Measurements from ENCODE around the gene FAXDC2. TPM values are rescaled to one million over a fixed set of nuclear protein-coding genes. Genes with fewer than 3 reads are reported as not detected.

FAXDC2 gene
- total and polyA plus RNA-seq, 2 of the 13 experiments (the other 11 are each of a cell fraction or from before 2014, with no cell fraction given): 4.7 to 58.8 TPM

DNA sequence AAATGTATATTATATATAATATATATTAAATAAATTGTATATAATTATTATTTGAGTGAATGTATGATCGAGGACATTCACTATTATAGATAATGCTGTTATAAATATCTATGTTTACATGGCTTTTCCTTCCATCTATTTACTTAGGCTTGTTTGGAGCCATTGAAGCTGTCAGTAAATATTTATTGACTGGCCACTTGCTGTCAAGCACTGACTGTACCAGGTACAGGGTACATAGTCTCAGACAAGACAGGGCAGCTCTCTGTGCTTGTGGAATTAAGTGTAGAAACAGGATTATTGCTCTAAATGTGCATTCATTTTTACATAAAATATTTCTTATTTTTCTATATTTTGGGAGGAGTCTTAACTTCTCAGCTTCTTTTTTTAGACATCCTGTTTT lies 16.4 kb downstream of the FAXDC2 start (continued):
- TF ChIP-seq CEBPG (CRISPR knock-in tag; IDR thresholded peaks at IDR 0.05) (0 out of 2 replicates have a peak, but pooled peaks have one; percentile 26), SMAD1 (CRISPR knock-in tag; IDR thresholded peaks at IDR 0.05; ENCODE audit: borderline replicate concordance, low read depth) (no peak), PPARG (CRISPR knock-in tag; conservative IDR thresholded peaks at IDR 0.05) (peak; percentile 35; the same call in 1 of the 2 replicates), LCORL (IDR thresholded peaks at IDR 0.05) (no peak), LCORL (CRISPR knock-in tag; IDR thresholded peaks at IDR 0.05) (peak; percentile 45; the same call in 1 of the 2 replicates), GATAD2A (CRISPR knock-in tag; IDR thresholded peaks at IDR 0.05) (peak; percentile 88), ZNF34 (CRISPR knock-in tag; IDR thresholded peaks at IDR 0.05; ENCODE audit: borderline replicate concordance) (no peak), NFYC (CRISPR knock-in tag; IDR thresholded peaks at IDR 0.05) (no peak), FOXP1 (IDR thresholded peaks at IDR 0.05) (peak; percentile 62; the same call in 1 of the 2 replicates), FOXP1 (CRISPR knock-in tag; IDR thresholded peaks at IDR 0.05) (peak; percentile 97), PRMT3 (CRISPR knock-in tag; IDR thresholded peaks at IDR 0.05; ENCODE audit: borderline replicate concordance, low read depth) (no peak), ETV5 (CRISPR knock-in tag; IDR thresholded peaks at IDR 0.05; ENCODE audit: borderline replicate concordance) (peak; percentile 48; the same call in 1 of the 2 replicates), TEAD3 (CRISPR knock-in tag; optimal IDR thresholded peaks at IDR 0.05; ENCODE audit: borderline replicate concordance) (peak; percentile 53), RFX5 (IDR thresholded peaks at IDR 0.05; ENCODE audit: low read depth, low read length) (no peak), ZNF616 (CRISPR knock-in tag; IDR thresholded peaks at IDR 0.05; ENCODE audit: low read depth) (no peak), ZNF124 (CRISPR knock-in tag; IDR thresholded peaks at IDR 0.05) (no peak), ZMYM3 (CRISPR knock-in tag; IDR thresholded peaks at IDR 0.05) (no peak), PLRG1 (conservative IDR thresholded peaks at IDR 0.05) (no peak), NFRKB (IDR thresholded peaks at IDR 0.05) (no peak), HDAC1 (CRISPR knock-in tag; IDR thresholded peaks at IDR 0.05) (no peak)
- TF ChIP-seq, protein P1, sequence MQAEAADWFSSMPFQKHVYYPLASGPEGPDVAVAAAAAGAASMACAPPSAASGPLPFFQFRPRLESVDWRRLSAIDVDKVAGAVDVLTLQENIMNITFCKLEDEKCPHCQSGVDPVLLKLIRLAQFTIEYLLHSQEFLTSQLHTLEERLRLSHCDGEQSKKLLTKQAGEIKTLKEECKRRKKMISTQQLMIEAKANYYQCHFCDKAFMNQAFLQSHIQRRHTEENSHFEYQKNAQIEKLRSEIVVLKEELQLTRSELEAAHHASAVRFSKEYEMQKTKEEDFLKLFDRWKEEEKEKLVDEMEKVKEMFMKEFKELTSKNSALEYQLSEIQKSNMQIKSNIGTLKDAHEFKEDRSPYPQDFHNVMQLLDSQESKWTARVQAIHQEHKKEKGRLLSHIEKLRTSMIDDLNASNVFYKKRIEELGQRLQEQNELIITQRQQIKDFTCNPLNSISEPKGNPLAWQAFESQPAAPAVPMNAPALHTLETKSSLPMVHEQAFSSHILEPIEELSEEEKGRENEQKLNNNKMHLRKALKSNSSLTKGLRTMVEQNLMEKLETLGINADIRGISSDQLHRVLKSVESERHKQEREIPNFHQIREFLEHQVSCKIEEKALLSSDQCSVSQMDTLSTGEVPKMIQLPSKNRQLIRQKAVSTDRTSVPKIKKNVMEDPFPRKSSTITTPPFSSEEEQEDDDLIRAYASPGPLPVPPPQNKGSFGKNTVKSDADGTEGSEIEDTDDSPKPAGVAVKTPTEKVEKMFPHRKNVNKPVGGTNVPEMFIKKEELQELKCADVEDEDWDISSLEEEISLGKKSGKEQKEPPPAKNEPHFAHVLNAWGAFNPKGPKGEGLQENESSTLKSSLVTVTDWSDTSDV (CRISPR knock-in tag; IDR thresholded peaks at IDR 0.05): no peak
- TF ChIP-seq, protein P2, sequence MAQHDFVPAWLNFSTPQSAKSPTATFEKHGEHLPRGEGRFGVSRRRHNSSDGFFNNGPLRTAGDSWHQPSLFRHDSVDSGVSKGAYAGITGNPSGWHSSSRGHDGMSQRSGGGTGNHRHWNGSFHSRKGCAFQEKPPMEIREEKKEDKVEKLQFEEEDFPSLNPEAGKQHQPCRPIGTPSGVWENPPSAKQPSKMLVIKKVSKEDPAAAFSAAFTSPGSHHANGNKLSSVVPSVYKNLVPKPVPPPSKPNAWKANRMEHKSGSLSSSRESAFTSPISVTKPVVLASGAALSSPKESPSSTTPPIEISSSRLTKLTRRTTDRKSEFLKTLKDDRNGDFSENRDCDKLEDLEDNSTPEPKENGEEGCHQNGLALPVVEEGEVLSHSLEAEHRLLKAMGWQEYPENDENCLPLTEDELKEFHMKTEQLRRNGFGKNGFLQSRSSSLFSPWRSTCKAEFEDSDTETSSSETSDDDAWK (CRISPR knock-in tag; IDR thresholded peaks at IDR 0.05): no peak
- TF ChIP-seq, protein P3, sequence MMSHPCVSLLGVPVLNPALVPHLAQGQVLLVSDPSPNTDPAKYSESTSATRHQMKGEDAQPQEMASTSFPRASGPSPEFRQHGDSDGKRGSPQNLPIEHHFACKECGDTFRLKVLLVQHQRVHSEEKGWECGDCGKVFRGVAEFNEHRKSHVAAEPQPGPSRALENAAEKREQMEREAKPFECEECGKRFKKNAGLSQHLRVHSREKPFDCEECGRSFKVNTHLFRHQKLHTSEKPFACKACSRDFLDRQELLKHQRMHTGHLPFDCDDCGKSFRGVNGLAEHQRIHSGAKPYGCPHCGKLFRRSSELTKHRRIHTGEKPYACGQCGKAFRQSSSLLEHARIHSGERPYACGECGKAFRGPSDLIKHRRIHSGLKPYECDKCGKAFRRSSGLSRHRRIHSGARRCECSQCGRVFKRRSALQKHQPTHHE (CRISPR knock-in tag; IDR thresholded peaks at IDR 0.05; ENCODE audit: borderline replicate concordance): no peak
- TF ChIP-seq, protein P4, sequence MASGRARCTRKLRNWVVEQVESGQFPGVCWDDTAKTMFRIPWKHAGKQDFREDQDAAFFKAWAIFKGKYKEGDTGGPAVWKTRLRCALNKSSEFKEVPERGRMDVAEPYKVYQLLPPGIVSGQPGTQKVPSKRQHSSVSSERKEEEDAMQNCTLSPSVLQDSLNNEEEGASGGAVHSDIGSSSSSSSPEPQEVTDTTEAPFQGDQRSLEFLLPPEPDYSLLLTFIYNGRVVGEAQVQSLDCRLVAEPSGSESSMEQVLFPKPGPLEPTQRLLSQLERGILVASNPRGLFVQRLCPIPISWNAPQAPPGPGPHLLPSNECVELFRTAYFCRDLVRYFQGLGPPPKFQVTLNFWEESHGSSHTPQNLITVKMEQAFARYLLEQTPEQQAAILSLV (CRISPR knock-in tag; IDR thresholded peaks at IDR 0.05; ENCODE audit: borderline replicate concordance): no peak
- TF ChIP-seq, protein P5, sequence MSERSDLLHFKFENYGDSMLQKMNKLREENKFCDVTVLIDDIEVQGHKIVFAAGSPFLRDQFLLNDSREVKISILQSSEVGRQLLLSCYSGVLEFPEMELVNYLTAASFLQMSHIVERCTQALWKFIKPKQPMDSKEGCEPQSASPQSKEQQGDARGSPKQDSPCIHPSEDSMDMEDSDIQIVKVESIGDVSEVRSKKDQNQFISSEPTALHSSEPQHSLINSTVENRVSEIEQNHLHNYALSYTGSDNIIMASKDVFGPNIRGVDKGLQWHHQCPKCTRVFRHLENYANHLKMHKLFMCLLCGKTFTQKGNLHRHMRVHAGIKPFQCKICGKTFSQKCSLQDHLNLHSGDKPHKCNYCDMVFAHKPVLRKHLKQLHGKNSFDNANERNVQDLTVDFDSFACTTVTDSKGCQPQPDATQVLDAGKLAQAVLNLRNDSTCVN (CRISPR knock-in tag; IDR thresholded peaks at IDR 0.05; ENCODE audit: borderline replicate concordance): no peak
- TF ChIP-seq, protein P6, sequence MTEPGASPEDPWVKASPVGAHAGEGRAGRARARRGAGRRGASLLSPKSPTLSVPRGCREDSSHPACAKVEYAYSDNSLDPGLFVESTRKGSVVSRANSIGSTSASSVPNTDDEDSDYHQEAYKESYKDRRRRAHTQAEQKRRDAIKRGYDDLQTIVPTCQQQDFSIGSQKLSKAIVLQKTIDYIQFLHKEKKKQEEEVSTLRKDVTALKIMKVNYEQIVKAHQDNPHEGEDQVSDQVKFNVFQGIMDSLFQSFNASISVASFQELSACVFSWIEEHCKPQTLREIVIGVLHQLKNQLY (CRISPR knock-in tag; IDR thresholded peaks at IDR 0.05): peak; percentile 50; the same call in 1 of the 2 replicates

All from HepG2 (cell line).